Endothelial cell of umbilical vein (primary cell): ENCODE measurements around the gene KCNS1. TPM values are rescaled to one million over a fixed set of nuclear protein-coding genes. Genes with fewer than 3 reads are reported as not detected.

Source experiments
- BruUV-seq: library from RNA; stranded (reverse); fragments of 400-500 nt; replicated peaks from 2 replicates; lab custom pipeline; 2021; lab: Mats Ljungman, UMichigan
- CTCF ChIA-PET: fragments of 300-600, 350-600 bp; sonication (Branson Sonifier 250); formaldehyde crosslinking; loops from one replicate; lab custom pipeline; 2021; ENCODE audit warnings: antibody characterized with exemption, inconsistent platforms; lab: Charles Lee
- POLR2A ChIA-PET: fragments of 300-600, 350-600 bp; sonication (Branson Sonifier 250); formaldehyde crosslinking; loops from one replicate; lab custom pipeline; 2021; ENCODE audit warnings: antibody characterized with exemption, inconsistent platforms; lab: Charles Lee
- DNase-seq: peaks from one replicate; pipeline ENCODE4 v3.0.0-alpha.2; 2011; ENCODE audit warnings: low read depth, low spot score
- FAIRE-seq: peaks from 2 replicates; lab custom pipeline; 2011; peaks lifted over from hg19 to GRCh38; lab: Jason Lieb, UNC
- H2AFZ ChIP-seq: 2 replicates; pipeline ENCODE4 v1.6.0; 2012; ENCODE audit warnings: low read depth, low read length, control low read depth, inconsistent platforms
- H3K27ac ChIP-seq: 2 replicates; pipeline ENCODE4 v1.5.1; 2011; ENCODE audit warnings: low read depth, mild to moderate bottlenecking, control low read depth, low read length, moderate library complexity; ENCODE audit not compliant: insufficient read depth
- H3K27me3 ChIP-seq, 2 experiments: 2 replicates each; pipeline versions ENCODE4 v1.6.0 to v1.6.1; 2011; ENCODE audit warnings: low read length in 2 of 2, mixed read lengths in 1 of 2; ENCODE audit not compliant: control insufficient read depth in 2 of 2, insufficient read depth in 2 of 2
- H3K36me3 ChIP-seq, 2 experiments: 2 replicates in 1 of 2; 3 replicates in 1 of 2; pipeline ENCODE4 v1.5.1; 2011; ENCODE audit warnings: low read length in 2 of 2, mild to moderate bottlenecking in 1 of 2, moderate library complexity in 1 of 2; ENCODE audit not compliant: control insufficient read depth in 2 of 2, insufficient read depth in 2 of 2; ENCODE audit errors: extremely low read depth in 1 of 2
- H3K4me1 ChIP-seq: 3 replicates; pipeline ENCODE4 v1.5.1; 2011; ENCODE audit warnings: mild to moderate bottlenecking, low read length; ENCODE audit not compliant: control insufficient read depth, insufficient read depth; ENCODE audit errors: extremely low read depth
- H3K4me2 ChIP-seq: 2 replicates; pipeline ENCODE4 v1.6.1; 2011; ENCODE audit warnings: low read length, control low read depth, mixed read lengths; ENCODE audit not compliant: insufficient read depth
- H3K4me3 ChIP-seq, 3 experiments: fragments of 200-600 bp in 1 of 3; sonication (generic), shearing (Covaris generic) in 1 of 3; replicated peaks in 1 of 3; 2 replicates each; pipeline ENCODE4 v1.5.1; 2011 to 2016; ENCODE audit warnings: control low read depth in 3 of 3, low read length in 3 of 3, mild to moderate bottlenecking in 2 of 3, inconsistent platforms in 1 of 3, low read depth in 1 of 3, moderate library complexity in 1 of 3; ENCODE audit not compliant: insufficient read depth in 1 of 3
- H3K79me2 ChIP-seq: 2 replicates; pipeline ENCODE4 v1.6.0; 2012; ENCODE audit warnings: low read length, inconsistent platforms; ENCODE audit not compliant: control insufficient read depth, insufficient read depth
- H3K9ac ChIP-seq: replicated peaks from 2 replicates; pipeline ENCODE3; 2011; ENCODE audit warnings: low read length, control low read depth; ENCODE audit not compliant: insufficient read depth; ENCODE audit errors: extremely low read depth
- H3K9me1 ChIP-seq: replicated peaks from 3 replicates; pipeline ENCODE4 v1.6.0; 2011; ENCODE audit warnings: mild to moderate bottlenecking, low read length; ENCODE audit not compliant: control insufficient read depth, insufficient read depth; ENCODE audit errors: extremely low read depth
- H3K9me3 ChIP-seq: replicated peaks from 2 replicates; pipeline ENCODE4 v1.5.1; 2012; ENCODE audit warnings: low read length, inconsistent platforms; ENCODE audit not compliant: control insufficient read depth, insufficient read depth
- H4K20me1 ChIP-seq: replicated peaks from 2 replicates; pipeline ENCODE3; 2011; ENCODE audit warnings: mild to moderate bottlenecking, low read length; ENCODE audit not compliant: control insufficient read depth, insufficient read depth; ENCODE audit errors: extremely low read depth
- CTCF ChIP-seq, 2 donors: IDR thresholded peaks; 1 replicate in 1 of 2; 2 replicates in 1 of 2; pipeline ENCODE4 v1.5.1; 2011; ENCODE audit warnings: low read length in 2 of 2, mild to moderate bottlenecking in 2 of 2, moderate library complexity in 2 of 2, control low read depth in 1 of 2, inconsistent platforms in 1 of 2, low read depth in 1 of 2; ENCODE audit not compliant: insufficient read depth in 1 of 2; ENCODE audit errors: extremely low read depth in 1 of 2
- EZH2 ChIP-seq: IDR thresholded peaks from 2 replicates; pipeline ENCODE4 v1.6.1; 2012; ENCODE audit warnings: borderline replicate concordance, low read depth, mild to moderate bottlenecking, moderate library complexity, low read length, inconsistent platforms; ENCODE audit not compliant: severe bottlenecking
- FOS ChIP-seq: IDR thresholded peaks from 2 replicates; pipeline ENCODE4 v1.6.1; 2011; ENCODE audit warnings: mild to moderate bottlenecking, low read length, moderate library complexity, borderline replicate concordance; ENCODE audit not compliant: insufficient read depth
- GATA2 ChIP-seq: IDR thresholded peaks from 2 replicates; pipeline ENCODE4 v1.7.0; 2011; ENCODE audit warnings: low read depth, mild to moderate bottlenecking, moderate library complexity, mixed read lengths, low read length; ENCODE audit not compliant: insufficient read length, insufficient read depth
- JUN ChIP-seq: IDR thresholded peaks from 2 replicates; pipeline ENCODE4 v1.6.1; 2011; ENCODE audit warnings: borderline replicate concordance, low read depth; ENCODE audit not compliant: insufficient read length, insufficient read depth
- MAX ChIP-seq: IDR thresholded peaks from 2 replicates; pipeline ENCODE4 v1.6.1; 2011; ENCODE audit not compliant: insufficient read depth, insufficient read length
- MYC ChIP-seq: IDR thresholded peaks from one replicate; pipeline ENCODE4 v1.6.1; 2011; ENCODE audit warnings: mild to moderate bottlenecking, low read depth, low read length
- POLR2A ChIP-seq: IDR thresholded peaks from 2 replicates; pipeline ENCODE4 v1.6.1; 2012; ENCODE audit warnings: low read depth, mild to moderate bottlenecking, control low read depth, low read length
- POLR2AphosphoS5 ChIP-seq: IDR thresholded peaks from 2 replicates; pipeline ENCODE4 v1.6.1; 2012; ENCODE audit warnings: low read depth, mild to moderate bottlenecking, control low read depth, low read length, moderate library complexity; ENCODE audit not compliant: insufficient read depth
- dilution Hi-C: fragments of 300-500 bp; cut with MboI; formaldehyde crosslinking; loops from one replicate; pipeline ENCODE4 v1.15.0; 2019; ENCODE audit warnings: low sequenced_read_pairs; ENCODE audit not compliant: extremely low pct_ligation_motif_present
- intact Hi-C: fragments of 100-400 bp; cut with micrococcal nuclease; formaldehyde crosslinking; loops from one replicate; pipeline ENCODE4 v1.10.0; 2022
- polyA plus RNA-seq, 4 experiments: library from polyadenylated mRNA; depleted of rRNA in 3 of 4; stranded (reverse) in 3 of 4; unstranded in 1 of 4; fragments of >200 nt; gene quantifications; 2 replicates each; pipeline versions ENCODE4 v1.2.1 to v1.2.3, GENCODE V29; 2011 to 2012; ENCODE audit warnings: missing spikeins in 1 of 4
- total RNA-seq: library from RNA; stranded (reverse); gene quantifications from 2 replicates; pipeline ENCODE4 v1.2.3, GENCODE V29; 2021

The KCNS1 gene
- total and polyA plus RNA-seq, 2 donors (not counting 3 experiments of a cell fraction or from before 2014, with no cell fraction given), result 0.14 to 0.29 TPM

- Histone ChIP-seq H3K9ac (no peak overlapping the region), H2AFZ (no peak overlapping the region), H3K4me3 (no peak overlapping the region), H3K4me1 (no peaks in the 10 kb centered on the region), H3K9me1 (no peaks in the 10 kb centered on the region), H3K27me3 (no peaks in the 10 kb centered on the region), H3K9me3 (no peaks in the 10 kb centered on the region), H4K20me1 (no peaks in the 10 kb centered on the region), H3K4me2 (no peak overlapping the region), H3K27ac (no peak overlapping the region), H3K36me3 (no peaks in the 10 kb centered on the region), H3K79me2 (no peaks in the 10 kb centered on the region)
- intact Hi-C loops (no loop called here), dilution Hi-C loops (no loop called here)
- no TSS peak for BruUV-seq
- ChIA-PET CTCF (interaction anchor here (3.1 kb wide), 1 partner anchor 44 kb away, joined by 13 read pairs; no protein-coding TSS in a partner anchor), POLR2A (no interaction called here)
- DNase-seq (no peak), FAIRE-seq (no peak)
- TF ChIP-seq MYC, result no peak
- TF ChIP-seq GATA2, result no peak
- TF ChIP-seq POLR2AphosphoS5, result no peak
- TF ChIP-seq FOS, result no peak
- TF ChIP-seq CTCF (IDR thresholded peaks at IDR 0.05; ENCODE audit: extremely low read depth in 1 of 2, insufficient read depth in 1 of 2, low read depth in 1 of 2, low read length in 2 of 2), result no peak
- TF ChIP-seq EZH2, result no peak
- no peak for TF ChIP-seq POLR2A
- no peak for TF ChIP-seq MAX
- TF ChIP-seq JUN, result no peak
These were observed 12.7 kb downstream of the KCNS1 start for GRCh38 chr20:45088247-45088646.
